GM18873 (cell line): ENCODE measurements around the gene IZUMO2.

Experiments used
- ATAC-seq: cut with Tn5 transposase; IDR thresholded peaks from one replicate; pipeline ENCODE4 v1.9.1; 2021; ENCODE audit warnings: mild to moderate bottlenecking, moderate library complexity, moderate number of reproducible peaks; ENCODE audit not compliant: unreplicated experiment, low FRiP score

The IZUMO2 gene

DNA sequence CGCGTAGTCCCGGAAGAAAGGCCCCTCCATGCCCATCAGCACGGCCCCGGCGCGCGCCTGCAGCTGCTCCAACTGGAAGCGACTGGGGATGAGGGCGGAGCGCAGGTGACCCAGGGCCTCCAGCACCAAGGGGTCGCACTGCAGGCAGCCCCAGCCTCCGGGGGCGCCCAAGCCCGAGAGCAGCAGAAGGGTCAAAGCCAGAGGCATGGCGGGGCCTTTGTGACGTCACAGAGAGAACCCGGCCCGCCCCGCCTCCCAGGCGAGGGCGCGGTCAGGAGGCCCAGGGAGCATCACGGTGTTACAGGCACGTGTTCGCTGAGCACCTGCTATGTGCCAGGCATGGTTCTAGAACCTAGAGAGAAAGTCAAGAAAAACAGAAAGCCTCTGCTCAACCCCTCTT lies at the start of gene IZUMO2:
IZUMO2 (minus strand) TSS at position 294 of the 400 bp plus-strand sequence; CDS start at position 207, 87 bp downstream.
- ATAC-seq = no peak

DNA sequence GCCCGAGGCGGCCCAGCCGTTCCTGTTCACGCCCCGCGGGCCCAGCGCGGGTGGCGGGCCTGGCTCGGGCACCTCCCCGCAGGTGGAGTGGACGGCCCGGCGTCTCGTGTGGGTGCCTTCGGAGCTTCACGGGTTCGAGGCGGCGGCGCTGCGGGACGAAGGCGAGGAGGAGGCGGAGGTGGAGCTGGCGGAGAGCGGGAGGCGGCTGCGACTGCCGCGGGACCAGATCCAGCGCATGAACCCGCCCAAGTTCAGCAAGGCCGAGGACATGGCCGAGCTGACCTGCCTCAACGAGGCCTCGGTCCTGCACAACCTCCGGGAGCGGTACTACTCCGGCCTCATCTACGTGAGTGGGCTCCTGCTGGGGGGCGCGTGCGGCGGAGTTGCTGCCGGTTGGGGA lies 47.3 kb upstream of the IZUMO2 start:
- no peak for ATAC-seq

DNA sequence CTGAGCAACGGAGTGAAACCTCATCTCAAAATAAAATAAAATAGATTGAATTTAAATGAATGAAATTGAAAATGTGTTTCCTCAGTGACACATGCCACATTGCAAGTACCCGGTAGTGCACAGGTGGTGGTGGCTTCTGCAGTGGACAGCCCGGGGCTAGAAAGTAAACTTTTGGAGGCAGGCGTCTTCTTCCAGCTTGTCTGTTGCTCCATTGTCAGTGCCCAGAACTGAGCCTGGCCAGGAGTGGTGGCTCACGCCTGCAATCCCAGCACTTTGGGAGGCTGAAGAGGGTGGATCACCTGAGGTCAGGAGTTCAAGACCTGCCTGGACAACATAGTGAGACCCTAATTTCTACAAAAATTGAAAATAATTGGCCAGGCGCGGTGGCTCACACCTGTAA lies 46.0 kb upstream of the IZUMO2 start:
- ATAC-seq = no peak

DNA sequence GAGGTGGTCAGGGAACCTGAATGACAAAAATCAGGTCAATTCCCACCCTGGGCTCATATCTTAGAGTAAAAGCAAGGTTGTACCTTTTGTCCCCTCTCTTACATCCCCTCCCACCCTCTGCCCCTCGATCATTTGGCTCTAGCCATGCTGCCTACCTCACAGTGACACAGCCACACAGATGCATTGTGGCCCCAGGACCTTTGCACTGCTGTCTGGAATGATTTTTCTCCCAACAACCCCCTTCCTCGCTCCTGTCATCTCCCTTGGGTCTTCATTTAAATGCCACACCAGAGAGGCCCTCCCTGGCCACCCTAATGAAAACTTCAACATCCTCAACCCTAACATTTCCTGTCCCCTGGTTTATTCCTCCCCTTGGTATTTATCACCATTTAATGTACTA lies 44.6 kb upstream of the IZUMO2 start:
- ATAC-seq = no peak

DNA sequence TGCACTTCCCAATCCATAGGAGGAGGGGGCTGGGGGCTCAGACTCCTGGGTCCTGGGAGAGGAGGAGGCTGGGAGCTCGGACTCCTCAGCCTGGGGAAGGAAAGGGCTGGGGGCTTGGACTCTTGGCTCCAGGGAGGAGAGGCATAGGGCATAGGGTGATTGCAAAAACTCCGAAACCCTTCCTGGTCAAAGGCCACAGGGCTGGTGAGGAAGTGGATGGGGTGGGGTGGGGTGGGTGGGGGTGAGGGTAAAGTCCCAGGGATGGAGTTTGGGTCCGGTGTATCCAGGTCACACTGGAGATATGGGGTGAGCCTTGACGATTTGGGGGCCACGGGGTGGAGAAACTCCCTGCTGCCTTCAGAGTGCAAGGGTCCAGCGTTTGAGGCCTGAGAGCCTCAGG lies 43.1 kb upstream of the IZUMO2 start:
- ATAC-seq = no peak

DNA sequence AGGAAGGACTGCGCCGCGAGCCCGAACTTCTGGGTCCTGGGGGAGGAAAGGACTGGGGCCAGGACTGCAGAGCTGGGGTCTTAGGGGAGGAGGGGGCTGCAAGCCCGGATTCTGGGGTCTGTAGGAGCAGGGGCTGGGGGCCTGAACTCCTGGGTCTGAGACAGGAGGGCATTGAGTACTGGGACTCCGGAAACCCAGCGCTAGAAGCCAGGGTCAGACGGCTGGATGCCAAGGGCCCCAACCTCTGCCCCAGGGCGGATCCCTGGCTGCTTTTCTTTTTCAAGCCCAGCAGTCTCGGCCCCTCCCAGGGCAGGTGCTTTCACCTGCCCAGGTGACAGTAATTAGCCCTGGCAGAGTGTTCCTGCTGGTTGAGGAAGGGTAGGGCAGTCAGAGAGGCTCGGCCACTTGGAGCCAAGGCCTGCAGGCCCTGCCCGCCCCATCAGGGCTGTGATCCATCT lies 42.6 kb upstream of the IZUMO2 start:
- ATAC-seq = no peak

DNA sequence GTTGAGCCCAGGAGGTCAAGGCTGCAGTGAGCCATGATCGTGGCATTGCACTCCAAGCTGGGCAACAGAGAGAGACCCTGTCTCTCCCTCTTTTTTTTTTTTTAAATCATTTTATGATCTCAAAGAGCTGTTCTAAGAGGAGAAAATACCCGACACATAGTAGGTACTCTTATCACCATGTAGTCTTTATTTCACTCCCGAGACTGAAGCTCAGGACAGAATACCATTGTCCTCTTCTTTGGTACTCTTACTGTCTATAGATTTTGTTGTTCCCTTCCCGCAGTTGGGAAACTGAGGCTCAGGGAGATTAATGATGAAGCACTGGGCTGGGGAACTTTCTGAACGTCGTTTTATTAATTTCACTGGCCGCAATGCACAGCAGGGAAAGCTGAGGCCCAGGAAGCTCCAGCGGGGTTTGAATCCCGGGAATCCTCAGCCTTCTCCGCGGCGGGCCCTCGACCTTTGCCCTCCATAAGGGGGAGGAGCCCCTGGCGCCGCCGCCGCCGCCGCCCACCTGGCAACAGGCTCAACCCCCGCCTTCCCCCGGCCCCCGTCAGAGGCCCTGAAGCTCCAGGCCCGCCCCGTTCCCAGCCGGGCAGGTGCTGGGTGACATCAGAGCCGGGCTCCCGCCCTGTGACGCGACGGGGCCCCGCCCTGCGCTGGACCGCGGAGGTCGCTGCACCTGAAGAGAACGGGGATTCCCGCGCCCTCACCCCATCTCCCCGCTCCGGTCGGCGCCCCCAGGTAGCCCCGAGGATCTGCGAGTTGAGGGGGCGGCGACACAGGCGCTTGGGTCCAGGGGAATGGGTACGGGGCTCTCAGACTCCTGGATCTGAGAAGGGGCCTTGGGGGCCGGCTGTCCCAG lies 42.0 kb upstream of the IZUMO2 start:
- no peak for ATAC-seq

DNA sequence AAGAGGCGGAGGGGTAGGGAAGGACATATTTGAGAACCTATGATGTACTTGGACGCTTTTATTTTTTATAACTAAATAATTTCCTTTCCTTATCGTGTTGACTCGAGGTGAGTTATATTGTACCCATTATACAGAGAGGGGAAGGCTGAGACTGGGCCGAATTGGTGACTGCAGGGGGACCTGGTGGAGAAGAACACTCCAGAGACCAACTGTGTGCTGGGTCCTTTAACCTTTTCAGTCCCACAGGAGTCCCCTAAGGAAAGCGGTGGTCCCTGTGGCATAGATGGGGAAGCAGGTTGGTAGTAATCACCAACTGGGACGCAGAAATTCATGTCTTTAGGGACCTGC lies 41.0 kb upstream of the IZUMO2 start:
- no peak for ATAC-seq

DNA sequence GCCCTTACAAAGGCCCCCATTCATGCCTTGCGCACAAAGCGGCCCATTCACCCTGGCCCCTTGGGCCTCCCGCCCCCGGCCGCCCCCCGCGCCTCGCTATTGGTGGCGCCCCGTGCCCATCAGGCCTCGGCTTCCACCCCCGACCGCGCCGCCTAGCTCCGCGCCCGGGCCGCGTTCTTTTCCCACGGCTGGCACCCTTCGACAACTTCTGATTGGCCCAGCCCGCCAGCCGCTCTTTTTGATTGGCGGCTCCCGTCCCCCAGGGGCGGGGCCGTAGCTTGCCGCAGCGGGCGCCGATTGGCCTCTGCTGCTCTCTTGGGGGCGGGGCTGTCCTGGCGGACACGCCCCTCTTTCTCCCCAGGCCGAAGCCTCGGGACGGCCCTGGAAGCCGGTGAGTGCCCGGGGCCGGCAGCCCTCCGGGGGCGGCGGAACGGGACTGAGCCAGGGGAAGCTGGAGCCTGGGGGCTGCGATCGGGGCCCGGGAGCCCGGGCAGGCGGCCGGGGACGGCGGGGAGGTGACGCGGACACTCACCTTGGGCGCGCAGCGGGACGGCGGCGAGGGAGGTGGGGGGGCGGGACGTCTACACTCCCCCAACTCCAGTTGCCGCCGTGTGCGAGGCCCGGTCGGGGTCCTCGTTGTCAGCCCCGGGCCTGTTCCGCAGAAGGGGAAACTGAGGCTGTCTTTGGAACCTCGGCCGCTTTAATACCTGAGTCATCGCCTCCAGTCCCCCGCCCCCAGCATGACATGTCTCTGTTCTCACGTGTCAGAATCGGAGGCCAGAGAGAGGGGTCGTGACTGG lies 40.4 kb upstream of the IZUMO2 start, which contains the start of gene MYH14:
MYH14 (plus strand) TSS at position 342 of the 800 bp plus-strand sequence. CDS start 6,744 bp downstream, outside the sequence.
- ATAC-seq = no peak

DNA sequence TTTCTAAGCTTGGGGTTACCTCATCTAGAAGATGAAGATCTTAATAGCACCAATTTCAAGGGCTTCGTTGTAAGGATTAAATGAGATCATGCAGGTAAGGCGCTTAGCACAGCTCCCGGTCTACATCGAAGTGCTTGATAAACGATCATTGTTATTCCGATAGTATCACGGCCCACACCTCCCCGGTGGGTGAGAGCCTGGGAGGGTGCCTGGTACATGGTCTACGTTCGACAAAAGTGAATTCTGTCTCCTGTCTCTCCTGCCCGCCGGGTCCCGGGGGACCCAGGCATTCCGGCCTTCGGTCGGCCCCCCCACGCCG lies 39.8 kb upstream of the IZUMO2 start:
- ATAC-seq = no peak

DNA sequence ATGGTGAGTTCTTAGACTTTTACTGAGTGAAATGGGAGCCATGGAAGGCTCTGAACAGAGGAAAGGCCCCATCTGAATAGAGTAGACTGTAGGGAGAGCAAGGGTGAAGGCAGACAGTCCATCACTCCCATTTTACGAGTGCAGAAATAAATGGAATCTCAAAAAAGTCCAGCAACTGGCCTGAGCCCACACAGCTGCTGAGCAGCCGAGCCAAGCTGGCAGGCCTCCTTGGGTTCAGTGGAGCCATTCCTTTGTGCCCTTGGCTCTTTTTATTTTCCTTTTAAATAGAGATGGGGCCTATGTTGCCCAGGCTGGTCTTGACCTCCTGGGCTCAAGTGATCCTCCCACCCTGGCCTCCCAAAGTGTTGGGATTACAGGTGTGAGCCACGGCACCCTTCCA lies 39.3 kb upstream of the IZUMO2 start:
- no peak for ATAC-seq

DNA sequence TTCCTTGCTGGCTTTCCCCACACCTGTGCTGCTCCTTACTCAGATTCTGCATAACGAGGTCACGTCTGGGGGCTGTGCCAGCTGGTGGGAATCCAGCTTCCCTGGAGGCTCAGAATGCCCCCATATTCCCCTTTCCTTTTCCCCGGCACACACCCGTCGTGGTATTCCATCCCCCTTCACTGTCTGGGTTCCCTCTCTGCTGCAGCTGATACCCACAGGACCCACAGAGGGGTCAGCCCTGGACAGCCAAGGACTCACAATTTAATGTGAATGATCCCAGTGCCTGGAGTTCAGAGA lies 36.1 kb upstream of the IZUMO2 start:
- no peak for ATAC-seq

DNA sequence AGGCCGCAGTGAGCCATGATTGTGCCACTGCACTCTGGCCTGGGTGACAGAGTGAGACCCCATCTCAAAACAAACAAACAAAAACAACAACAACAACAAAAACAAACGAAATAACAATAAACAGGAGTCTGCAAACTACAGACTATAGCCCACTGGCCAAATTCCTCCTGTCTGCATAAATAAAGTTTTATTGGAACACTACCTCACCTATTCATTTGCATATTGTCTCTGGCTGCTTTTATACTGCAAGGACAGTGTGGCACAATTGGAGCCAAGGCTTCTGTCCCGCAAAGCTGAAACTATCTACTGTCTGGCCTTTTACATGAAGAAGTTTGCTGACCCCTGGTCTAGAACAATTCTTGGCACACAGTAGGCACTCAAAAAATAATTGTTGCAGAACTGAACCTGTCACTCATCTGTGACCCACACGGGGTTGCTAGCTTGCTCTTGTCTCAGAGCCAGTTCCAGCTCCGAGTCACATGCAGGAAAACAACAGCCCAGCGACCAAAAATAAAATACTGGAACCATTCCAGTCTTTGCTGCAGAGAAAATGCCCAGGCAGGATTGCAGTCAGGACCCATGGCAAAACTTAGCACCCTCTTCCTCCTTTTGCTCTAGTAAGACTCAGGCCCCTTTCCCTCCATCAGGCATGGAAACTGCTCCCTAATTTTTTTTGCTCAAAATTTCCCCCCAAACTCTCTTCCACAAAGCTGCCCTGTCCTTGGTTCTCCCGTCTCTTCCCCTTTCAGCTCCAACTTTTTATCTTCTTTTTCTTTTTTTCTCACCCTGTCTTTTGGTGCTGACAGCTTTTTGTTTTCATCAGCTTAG lies 35.6 kb upstream of the IZUMO2 start:
- ATAC-seq = no peak

DNA sequence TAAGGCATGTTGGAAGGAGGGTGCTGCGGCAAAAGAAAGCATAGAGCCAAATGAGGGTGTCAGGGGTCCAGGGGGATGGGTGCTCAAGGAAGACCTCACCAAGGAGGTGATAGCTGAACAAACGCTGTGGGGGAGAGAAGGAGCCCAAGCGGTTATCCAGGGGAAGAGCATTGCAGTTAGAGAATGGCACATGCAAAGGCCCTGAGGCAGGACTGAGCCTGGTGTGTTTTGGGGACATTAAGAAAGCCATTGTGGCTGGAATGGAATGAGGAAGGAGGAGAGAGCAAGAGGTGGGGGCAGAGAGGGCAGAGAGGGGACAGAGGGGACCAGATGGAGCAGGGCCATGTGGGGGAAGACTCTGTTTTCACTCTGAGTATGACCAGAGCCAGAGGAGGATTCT lies 34.3 kb upstream of the IZUMO2 start:
- ATAC-seq = no peak

DNA sequence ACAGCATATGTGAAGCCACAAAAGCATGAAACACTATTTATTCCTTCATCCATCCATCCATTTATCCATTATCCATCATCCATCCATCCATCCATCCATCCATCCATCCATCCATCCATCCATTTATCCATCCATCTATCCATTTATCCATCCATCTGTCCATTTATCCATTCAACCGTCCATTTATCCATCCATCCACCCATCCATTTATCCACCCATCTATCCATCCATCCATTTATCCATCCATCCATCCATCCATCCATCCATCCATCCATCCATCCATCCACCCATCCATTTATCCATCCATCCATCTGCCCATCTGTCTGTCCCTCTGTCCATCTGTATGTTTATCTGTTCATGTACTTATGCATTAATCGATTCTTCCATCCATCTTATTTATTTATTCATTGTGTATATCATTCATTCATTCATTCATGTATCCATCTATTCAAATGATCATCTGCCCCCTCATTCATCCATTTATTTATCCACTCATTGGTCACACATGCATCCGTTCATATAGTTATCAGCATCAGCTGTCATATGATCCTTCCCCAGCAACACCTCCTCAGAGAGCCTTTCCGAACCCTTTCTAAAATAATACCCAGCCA lies 33.3 kb upstream of the IZUMO2 start:
- ATAC-seq = no peak

DNA sequence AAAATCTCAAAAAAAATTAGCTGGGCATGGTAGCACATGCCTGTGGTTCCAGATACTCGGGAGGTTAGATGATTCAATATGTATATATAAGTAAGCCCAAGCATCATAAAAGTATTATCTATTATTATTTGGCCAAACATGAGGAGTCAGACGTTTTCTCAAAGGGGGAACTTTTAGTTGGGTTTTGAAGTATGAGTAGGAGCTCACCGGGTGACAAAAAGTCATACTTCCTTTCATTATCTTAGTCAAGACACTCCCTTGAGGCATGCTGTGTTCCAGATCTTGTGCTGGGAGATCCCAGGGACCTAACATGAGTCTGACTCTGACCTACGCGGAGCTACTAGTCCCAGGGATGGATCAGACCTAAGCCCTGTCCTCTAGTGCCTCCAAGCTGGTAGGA lies 32.1 kb upstream of the IZUMO2 start:
- no peak for ATAC-seq

DNA sequence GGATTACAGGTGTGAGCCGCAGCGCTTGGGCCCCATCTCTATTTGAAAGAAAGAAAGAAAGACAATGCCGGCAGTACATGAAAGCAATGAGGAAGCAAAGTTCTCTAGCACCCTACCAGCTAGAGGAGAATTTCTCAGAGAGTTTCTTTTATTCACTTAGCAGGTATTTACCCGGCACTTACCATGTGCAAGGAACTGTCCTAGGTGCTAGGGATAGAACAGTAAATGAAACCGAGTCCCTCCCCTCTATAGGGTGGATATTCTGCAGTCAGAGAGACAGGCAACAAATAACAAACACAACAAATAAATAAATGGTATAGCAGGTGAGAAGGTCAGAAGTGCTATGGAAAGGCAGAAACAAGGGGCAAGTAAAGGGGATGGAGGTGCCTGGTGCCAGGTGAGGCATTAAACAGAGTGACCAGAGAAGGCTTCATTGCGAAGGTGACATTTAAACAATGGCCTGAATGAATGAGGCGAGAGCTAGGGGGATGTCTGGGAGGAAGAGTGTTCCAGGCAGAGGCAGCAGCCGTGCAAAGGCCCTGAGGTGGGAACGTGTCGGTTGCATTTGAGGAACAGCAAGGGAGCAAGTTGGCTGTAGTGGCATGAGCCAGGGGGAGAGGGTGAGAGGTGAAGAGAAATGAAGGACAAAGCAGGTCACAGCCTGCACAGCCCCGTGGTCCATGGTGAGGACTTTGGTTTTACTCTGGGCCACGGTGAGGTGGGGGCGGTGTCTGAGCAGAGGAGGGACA lies 29.6 kb upstream of the IZUMO2 start:
- ATAC-seq = no peak

DNA sequence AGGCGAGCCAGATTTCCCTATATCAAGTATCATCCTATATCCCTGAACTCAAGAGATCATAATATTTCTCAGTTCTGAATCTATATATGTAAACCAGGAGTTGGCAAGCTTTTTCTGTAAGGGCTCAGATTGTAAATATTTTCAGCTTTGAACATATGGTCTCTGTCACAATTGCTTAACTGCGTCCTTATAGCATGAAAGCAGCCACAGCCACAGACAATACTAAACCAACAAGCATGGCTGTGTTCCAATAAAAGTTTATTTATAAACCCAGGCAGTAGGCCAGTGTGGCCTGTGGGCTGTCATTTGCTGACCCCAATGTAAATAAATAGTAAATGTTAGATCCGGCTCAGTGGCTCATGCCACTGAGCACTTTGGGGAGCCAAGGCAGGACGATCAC lies 28.1 kb upstream of the IZUMO2 start:
- ATAC-seq = no peak

DNA sequence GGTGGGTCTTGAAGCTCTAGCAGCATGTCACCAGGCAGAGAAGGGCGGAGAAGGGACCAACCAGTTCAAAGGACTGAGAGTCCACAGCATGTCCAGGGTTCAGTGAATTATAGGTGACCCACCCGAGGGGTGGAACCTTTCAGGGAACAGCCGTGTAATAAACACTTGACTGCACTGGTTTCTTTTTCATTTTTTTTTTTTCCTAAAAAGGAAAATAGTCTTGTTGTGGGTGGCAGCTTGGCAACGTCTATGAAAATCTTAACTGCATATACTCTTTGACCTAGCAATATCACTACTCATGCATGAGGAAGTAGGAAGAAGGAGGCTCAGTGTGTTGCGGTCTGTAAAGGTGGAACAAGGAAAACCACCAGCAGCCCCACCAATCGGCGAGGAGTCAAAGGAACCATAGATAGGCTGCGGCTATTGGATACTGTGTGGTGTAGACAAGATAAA lies 27.4 kb upstream of the IZUMO2 start:
- no peak for ATAC-seq

DNA sequence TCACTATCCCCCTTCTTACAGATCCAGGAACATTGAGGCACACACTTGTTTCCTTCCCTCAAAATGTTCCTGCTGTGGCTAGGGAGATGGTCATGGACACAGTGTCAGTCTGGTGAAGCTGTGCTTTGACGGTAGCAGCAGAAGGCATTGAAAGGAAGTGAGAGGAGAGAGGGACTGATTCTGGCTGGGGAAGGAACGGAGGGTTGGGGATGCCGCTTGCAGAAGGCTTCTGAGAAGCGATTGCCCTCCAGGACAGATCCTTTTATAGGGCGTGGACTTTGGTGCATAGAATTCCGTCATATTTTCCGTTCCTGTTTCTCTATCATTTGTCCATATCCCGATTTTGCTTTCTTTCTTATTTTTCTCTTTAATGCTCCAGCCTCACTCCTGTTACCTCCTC lies 26.2 kb upstream of the IZUMO2 start:
- no peak for ATAC-seq
